Ascending aorta (tissue), 2 donors: ENCODE measurements around the gene TUB. TPM values are rescaled to one million over a fixed set of nuclear protein-coding genes. Genes with fewer than 3 reads are reported as not detected.

Experiments used
- DNase-seq, 2 donors: peaks; one replicate each; pipeline ENCODE4 v3.0.0-alpha.2; 2019; ENCODE audit warnings: low spot score in 2 of 2
- H3K27ac ChIP-seq, 2 donors: fragments of 200-600 bp; sonication (generic); one replicate each; pipeline ENCODE4 v1.5.1; 2016 to 2017; ENCODE audit warnings: mild to moderate bottlenecking in 1 of 2
- H3K27me3 ChIP-seq: fragments of 200-600 bp; sonication (generic); one replicate; pipeline ENCODE4 v1.5.1; 2017
- H3K36me3 ChIP-seq, 2 donors: fragments of 200-600 bp; sonication (generic); one replicate each; pipeline ENCODE4 v1.5.1; 2016
- H3K4me1 ChIP-seq, 2 donors: fragments of 200-600 bp; sonication (generic); one replicate each; pipeline ENCODE4 v1.5.1; 2016 to 2017; ENCODE audit warnings: mild to moderate bottlenecking in 1 of 2
- H3K4me3 ChIP-seq, 2 donors: fragments of 200-600 bp; sonication (generic); one replicate each; pipeline ENCODE4 v1.5.1; 2016 to 2017; ENCODE audit warnings: mild to moderate bottlenecking in 1 of 2
- H3K9me3 ChIP-seq, 2 donors: fragments of 200-600 bp; sonication (generic); one replicate each; pipeline ENCODE4 v1.5.1; 2016
- CTCF ChIP-seq, 3 experiments: fragments of 200-600 bp in 2 of 3; fragments of 450-650 bp in 1 of 3; sonication (generic) in 2 of 3; IDR thresholded peaks; one replicate each; pipeline ENCODE4 v1.5.1; 2016 to 2019; ENCODE audit warnings: antibody characterized with exemption in 3 of 3, mild to moderate bottlenecking in 1 of 3, moderate library complexity in 1 of 3
- intact Hi-C: fragments of 100-400 bp; cut with DNase I; formaldehyde crosslinking; loops from one replicate; pipeline ENCODE4 v1.15.1; 2023
- total RNA-seq: library from RNA; depleted of rRNA; stranded (reverse); fragments of >200 nt; gene quantifications from one replicate; pipeline ENCODE4 v1.1.0, GENCODE V29; 2016

Gene TUB
- total RNA-seq, 1 donor from 2014 or later, result 12.9 TPM

DNA sequence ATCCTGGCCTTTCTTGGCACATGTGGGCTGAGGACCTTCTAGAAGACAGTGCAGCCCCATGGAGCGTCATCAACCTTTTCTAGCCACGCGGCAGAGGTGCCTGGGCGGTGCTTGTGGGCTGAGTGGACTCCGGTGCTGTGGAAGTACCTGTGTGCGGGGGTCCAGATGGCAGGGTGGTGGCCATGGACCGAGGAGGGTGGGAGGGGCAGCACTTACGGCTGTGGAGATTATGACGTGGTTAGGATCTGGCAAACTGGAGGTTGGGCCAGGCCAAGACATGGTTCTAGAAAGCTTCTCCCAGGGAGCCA is 2.0 kb downstream of the TUB start:
- Histone ChIP-seq H3K27me3 (no peaks in the 10 kb centered on the region), H3K36me3 (no peaks in the 10 kb centered on the region), H3K4me1 (peaks cover 0 to 18% of the 10 kb centered on the region in 2 donors), H3K9me3 (no peaks in the 10 kb centered on the region), H3K27ac (no peak overlapping the region), H3K4me3 (no peak overlapping the region)
- no peak for DNase-seq
- no peak for TF ChIP-seq CTCF (IDR thresholded peaks at IDR 0.05)
- intact Hi-C loops, result loop anchor here (5.0 kb wide), 1 partner anchor 66 kb away; no protein-coding TSS in a partner anchor

GRCh38 chr11:8083871-8084281 is 2.9 kb downstream of the TUB start:
- no peaks in the 10 kb centered on the region for H3K9me3 ChIP-seq
- no peak for DNase-seq
- TF ChIP-seq CTCF (IDR thresholded peaks at IDR 0.05), result no peak
- no peaks in the 10 kb centered on the region for H3K36me3 ChIP-seq
- no peak overlapping the region for H3K27ac ChIP-seq
- no peaks in the 10 kb centered on the region for H3K27me3 ChIP-seq
- H3K4me1 ChIP-seq, result peaks cover 0 to 18% of the 10 kb centered on the region in 2 donors
- H3K4me3 ChIP-seq, result no peak overlapping the region
- intact Hi-C loops, result loop anchor here (5.0 kb wide), 1 partner anchor 67 kb away; no protein-coding TSS in a partner anchor

DNA sequence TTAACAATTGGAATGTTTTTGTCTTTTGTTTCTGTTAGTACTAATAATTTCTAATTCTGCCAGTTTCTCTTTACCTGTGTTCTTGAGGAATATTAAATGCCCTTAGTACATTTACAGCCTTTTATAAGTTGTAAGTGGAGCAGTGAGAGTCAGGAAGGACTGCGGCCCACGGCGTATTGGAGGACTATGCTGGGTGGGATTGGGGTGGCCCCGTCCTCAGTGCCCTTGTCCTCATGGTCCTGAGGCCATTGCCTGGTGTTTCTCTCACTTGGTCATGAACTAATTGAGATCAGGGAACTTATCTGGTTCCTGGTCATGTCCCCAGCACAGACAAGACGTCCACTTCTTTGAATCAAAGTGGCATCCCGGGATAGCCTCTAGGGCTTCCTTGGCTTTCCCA is 3.3 kb downstream of the TUB start:
- DNase-seq, result no peak
- no peak overlapping the region for H3K4me3 ChIP-seq
- peaks cover 0 to 18% of the 10 kb centered on the region in 2 donors for H3K4me1 ChIP-seq
- H3K27ac ChIP-seq, result no peak overlapping the region
- no peaks in the 10 kb centered on the region for H3K9me3 ChIP-seq
- intact Hi-C loops, result loop anchor here (5.0 kb wide), 1 partner anchor 67 kb away; no protein-coding TSS in a partner anchor
- TF ChIP-seq CTCF (IDR thresholded peaks at IDR 0.05), result no peak
- H3K27me3 ChIP-seq, result no peaks in the 10 kb centered on the region
- H3K36me3 ChIP-seq, result no peaks in the 10 kb centered on the region

- no peak for TF ChIP-seq CTCF (IDR thresholded peaks at IDR 0.05)
- Histone ChIP-seq H3K4me1 (peaks cover 0 to 18% of the 10 kb centered on the region in 2 donors), H3K36me3 (no peaks in the 10 kb centered on the region), H3K27ac (no peak overlapping the region), H3K27me3 (no peaks in the 10 kb centered on the region), H3K9me3 (no peaks in the 10 kb centered on the region), H3K4me3 (no peak overlapping the region)
- no peak for DNase-seq
- intact Hi-C loops, result no loop called here
These were observed 4.1 kb downstream of the TUB start for GRCh38 chr11:8085011-8085645.

- Histone ChIP-seq H3K9me3 (no peaks in the 10 kb centered on the region), H3K27me3 (no peaks in the 10 kb centered on the region), H3K4me1 (peaks cover 0 to 18% of the 10 kb centered on the region in 2 donors), H3K36me3 (no peaks in the 10 kb centered on the region), H3K4me3 (no peak overlapping the region), H3K27ac (no peak overlapping the region)
- no peak for DNase-seq
- no peak for TF ChIP-seq CTCF (IDR thresholded peaks at IDR 0.05)
- intact Hi-C loops, result no loop called here
These were observed 5.0 kb downstream of the TUB start for GRCh38 chr11:8086001-8086479.
